Measurements from ENCODE around the gene RXRA.

DNA sequence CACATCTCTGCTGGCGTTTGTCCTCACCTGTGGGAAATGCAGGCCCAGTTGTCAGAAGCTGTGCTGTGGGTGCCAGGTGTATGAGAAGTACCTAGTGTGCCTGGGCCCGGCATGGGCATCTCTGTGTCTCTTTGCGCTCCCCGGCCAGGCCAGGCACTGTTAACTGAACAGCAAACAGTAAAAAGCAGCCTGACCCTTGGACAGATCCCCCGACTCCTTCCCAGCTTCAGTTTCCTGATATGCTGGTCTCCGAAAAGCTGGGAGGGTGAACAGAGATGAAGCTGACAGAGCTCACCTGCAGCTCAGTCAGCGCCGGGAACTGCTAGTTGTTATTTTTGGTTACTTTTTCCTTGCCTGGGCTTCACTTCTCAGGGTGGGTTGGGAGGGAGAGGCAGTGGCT, 28.9 kb downstream of the RXRA start:
- TF ChIP-seq CHD1 (IDR thresholded peaks at IDR 0.05; ENCODE audit: low read depth, low read length) (no peak), NFE2L2 (IDR thresholded peaks at IDR 0.05; ENCODE audit: low read depth, low read length) (no peak), SMC3 (IDR thresholded peaks at IDR 0.05; ENCODE audit: low read depth, low read length) (no peak), POLR2A (IDR thresholded peaks at IDR 0.05; ENCODE audit: low read depth, low read length) (no peak), BHLHE40 (IDR thresholded peaks at IDR 0.05; ENCODE audit: low read depth, low read length) (no peak), RAD21 (IDR thresholded peaks at IDR 0.05; ENCODE audit: low read length) (no peak), MAZ (IDR thresholded peaks at IDR 0.05; ENCODE audit: borderline replicate concordance, low read depth, low read length) (no peak)
- TF ChIP-seq, protein P1, sequence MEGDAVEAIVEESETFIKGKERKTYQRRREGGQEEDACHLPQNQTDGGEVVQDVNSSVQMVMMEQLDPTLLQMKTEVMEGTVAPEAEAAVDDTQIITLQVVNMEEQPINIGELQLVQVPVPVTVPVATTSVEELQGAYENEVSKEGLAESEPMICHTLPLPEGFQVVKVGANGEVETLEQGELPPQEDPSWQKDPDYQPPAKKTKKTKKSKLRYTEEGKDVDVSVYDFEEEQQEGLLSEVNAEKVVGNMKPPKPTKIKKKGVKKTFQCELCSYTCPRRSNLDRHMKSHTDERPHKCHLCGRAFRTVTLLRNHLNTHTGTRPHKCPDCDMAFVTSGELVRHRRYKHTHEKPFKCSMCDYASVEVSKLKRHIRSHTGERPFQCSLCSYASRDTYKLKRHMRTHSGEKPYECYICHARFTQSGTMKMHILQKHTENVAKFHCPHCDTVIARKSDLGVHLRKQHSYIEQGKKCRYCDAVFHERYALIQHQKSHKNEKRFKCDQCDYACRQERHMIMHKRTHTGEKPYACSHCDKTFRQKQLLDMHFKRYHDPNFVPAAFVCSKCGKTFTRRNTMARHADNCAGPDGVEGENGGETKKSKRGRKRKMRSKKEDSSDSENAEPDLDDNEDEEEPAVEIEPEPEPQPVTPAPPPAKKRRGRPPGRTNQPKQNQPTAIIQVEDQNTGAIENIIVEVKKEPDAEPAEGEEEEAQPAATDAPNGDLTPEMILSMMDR (conservative IDR thresholded peaks at IDR 0.05; ENCODE audit: low read depth, low read length) = no peak
- TF ChIP-seq, protein P2, sequence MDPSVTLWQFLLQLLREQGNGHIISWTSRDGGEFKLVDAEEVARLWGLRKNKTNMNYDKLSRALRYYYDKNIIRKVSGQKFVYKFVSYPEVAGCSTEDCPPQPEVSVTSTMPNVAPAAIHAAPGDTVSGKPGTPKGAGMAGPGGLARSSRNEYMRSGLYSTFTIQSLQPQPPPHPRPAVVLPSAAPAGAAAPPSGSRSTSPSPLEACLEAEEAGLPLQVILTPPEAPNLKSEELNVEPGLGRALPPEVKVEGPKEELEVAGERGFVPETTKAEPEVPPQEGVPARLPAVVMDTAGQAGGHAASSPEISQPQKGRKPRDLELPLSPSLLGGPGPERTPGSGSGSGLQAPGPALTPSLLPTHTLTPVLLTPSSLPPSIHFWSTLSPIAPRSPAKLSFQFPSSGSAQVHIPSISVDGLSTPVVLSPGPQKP (IDR thresholded peaks at IDR 0.05; ENCODE audit: borderline replicate concordance, low read depth, low read length) = no peak
- TF ChIP-seq, protein P3, sequence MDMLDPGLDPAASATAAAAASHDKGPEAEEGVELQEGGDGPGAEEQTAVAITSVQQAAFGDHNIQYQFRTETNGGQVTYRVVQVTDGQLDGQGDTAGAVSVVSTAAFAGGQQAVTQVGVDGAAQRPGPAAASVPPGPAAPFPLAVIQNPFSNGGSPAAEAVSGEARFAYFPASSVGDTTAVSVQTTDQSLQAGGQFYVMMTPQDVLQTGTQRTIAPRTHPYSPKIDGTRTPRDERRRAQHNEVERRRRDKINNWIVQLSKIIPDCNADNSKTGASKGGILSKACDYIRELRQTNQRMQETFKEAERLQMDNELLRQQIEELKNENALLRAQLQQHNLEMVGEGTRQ (IDR thresholded peaks at IDR 0.05; ENCODE audit: low read depth, low read length) = no peak
